Measurements from ENCODE around the gene LGR6. TPM values are rescaled to one million over a fixed set of nuclear protein-coding genes. Genes with fewer than 3 reads are reported as not detected.

LGR6 gene
- total RNA-seq, 3 donors from 2014 or later, result 2.6 to 11.3 TPM; not detected in 1

DNA sequence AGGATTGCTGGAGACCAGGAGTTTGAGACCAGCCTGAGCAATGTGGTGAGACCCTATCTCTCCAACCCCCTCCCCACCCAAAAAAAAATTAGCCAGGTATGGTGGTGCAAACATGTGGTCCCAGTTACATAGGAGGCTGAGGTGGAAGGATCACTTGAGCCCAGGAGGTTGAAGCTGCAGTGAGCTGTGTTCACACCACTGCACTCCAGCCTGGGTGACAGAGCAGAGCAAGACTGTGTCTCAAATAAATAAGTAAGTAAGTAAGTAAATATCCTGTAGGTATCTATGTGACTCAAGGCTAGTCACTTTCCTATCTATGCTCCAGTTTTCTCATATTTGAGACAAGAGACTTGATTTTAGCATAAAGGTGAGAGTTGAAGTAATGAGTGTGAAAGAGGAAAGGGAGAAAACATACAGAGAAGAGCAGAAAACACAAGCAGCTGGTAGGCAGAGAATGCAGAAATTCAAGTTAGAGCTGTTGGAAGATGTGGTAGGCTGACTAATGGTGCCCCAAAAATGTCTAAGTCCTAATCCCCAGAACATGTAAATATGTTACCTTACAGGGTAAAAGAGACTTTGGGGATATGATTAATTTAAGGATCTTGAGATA is 162.4 kb downstream of the LGR6 start:
- Histone ChIP-seq H3K4me3 (no peak overlapping the region), H3K9me3 (no peaks in the 10 kb centered on the region), H3K27me3 (no peaks in the 10 kb centered on the region), H3K36me3 (no peaks in the 10 kb centered on the region), H3K4me1 (no peaks in the 10 kb centered on the region), H3K27ac (no peak overlapping the region)
- no peak for DNase-seq (ENCODE audit: low spot score in 2 of 2)
- intact Hi-C loops (cut with DNase I; ENCODE audit: low total_unique reads), result no loop called here
- TF ChIP-seq POLR2A (IDR thresholded peaks at IDR 0.05), result no peak
- TF ChIP-seq POLR2AphosphoS5 (IDR thresholded peaks at IDR 0.05), result no peak
- TF ChIP-seq, protein P1, sequence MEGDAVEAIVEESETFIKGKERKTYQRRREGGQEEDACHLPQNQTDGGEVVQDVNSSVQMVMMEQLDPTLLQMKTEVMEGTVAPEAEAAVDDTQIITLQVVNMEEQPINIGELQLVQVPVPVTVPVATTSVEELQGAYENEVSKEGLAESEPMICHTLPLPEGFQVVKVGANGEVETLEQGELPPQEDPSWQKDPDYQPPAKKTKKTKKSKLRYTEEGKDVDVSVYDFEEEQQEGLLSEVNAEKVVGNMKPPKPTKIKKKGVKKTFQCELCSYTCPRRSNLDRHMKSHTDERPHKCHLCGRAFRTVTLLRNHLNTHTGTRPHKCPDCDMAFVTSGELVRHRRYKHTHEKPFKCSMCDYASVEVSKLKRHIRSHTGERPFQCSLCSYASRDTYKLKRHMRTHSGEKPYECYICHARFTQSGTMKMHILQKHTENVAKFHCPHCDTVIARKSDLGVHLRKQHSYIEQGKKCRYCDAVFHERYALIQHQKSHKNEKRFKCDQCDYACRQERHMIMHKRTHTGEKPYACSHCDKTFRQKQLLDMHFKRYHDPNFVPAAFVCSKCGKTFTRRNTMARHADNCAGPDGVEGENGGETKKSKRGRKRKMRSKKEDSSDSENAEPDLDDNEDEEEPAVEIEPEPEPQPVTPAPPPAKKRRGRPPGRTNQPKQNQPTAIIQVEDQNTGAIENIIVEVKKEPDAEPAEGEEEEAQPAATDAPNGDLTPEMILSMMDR (IDR thresholded peaks at IDR 0.05), result no peak

DNA sequence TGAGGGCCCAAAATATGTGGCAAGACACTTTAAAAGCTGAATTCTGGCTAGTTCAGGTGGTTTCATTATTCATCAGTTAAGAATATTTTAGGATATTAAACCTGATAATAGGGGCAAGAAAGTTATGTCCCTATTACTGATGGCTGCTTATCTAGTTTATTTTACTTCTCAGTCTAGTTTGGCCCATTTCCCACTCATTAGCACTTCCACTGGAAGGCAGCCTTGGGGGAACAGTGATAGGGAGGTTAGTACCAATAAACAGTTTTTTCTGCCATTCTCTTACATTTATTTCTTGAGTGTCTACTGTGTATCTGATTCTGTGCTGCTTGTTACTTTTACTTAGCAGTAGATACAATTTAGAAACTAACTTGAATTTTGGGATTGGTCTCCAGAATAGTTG is 163.9 kb downstream of the LGR6 start:
- Histone ChIP-seq H3K27me3 (no peaks in the 10 kb centered on the region), H3K36me3 (no peaks in the 10 kb centered on the region), H3K4me3 (no peak overlapping the region), H3K9me3 (no peaks in the 10 kb centered on the region), H3K27ac (no peak overlapping the region), H3K4me1 (no peaks in the 10 kb centered on the region)
- DNase-seq (ENCODE audit: low spot score in 2 of 2), result no peak
- intact Hi-C loops (cut with DNase I; ENCODE audit: low total_unique reads), result no loop called here
- no peak for TF ChIP-seq POLR2A (IDR thresholded peaks at IDR 0.05)
- TF ChIP-seq, protein P1 (IDR thresholded peaks at IDR 0.05), result no peak
- no peak for TF ChIP-seq POLR2AphosphoS5 (IDR thresholded peaks at IDR 0.05)

DNA sequence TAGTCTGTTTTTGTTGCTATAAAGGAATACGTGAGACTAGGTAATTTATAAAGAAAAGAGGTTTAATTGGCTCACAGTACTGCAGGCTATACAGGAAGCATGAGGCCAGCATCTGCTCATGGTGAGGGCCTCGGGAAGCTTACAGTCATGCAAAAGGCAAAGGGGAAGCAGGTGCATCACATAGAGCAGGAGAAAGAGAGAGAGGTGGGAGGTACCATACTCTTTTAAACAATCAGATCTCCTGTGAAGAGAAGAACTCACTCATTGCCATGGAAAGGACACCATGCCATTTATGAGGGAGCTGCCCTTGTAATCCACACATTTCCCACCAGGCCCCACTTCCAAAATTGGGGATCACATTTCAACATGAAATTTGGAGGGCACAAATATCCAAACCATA is 167.6 kb downstream of the LGR6 start:
- Histone ChIP-seq H3K4me3 (no peak overlapping the region), H3K27me3 (no peaks in the 10 kb centered on the region), H3K9me3 (no peaks in the 10 kb centered on the region), H3K4me1 (no peaks in the 10 kb centered on the region), H3K36me3 (no peaks in the 10 kb centered on the region), H3K27ac (no peak overlapping the region)
- DNase-seq (ENCODE audit: low spot score in 2 of 2), result no peak
- intact Hi-C loops (cut with DNase I; ENCODE audit: low total_unique reads), result no loop called here
- TF ChIP-seq, protein P1 (IDR thresholded peaks at IDR 0.05), result no peak
- TF ChIP-seq POLR2AphosphoS5 (IDR thresholded peaks at IDR 0.05), result no peak
- TF ChIP-seq POLR2A (IDR thresholded peaks at IDR 0.05), result no peak

GRCh38 chr1:202361701-202362100 is 168.1 kb downstream of the LGR6 start:
- H3K9me3 ChIP-seq, result no peaks in the 10 kb centered on the region
- H3K4me3 ChIP-seq, result no peak overlapping the region
- TF ChIP-seq POLR2AphosphoS5 (IDR thresholded peaks at IDR 0.05) (no peak), POLR2A (IDR thresholded peaks at IDR 0.05) (no peak)
- TF ChIP-seq, protein P1 (IDR thresholded peaks at IDR 0.05), result no peak
- H3K27ac ChIP-seq, result no peak overlapping the region
- no peak for DNase-seq (ENCODE audit: low spot score in 2 of 2)
- H3K4me1 ChIP-seq, result no peaks in the 10 kb centered on the region
- no peaks in the 10 kb centered on the region for H3K36me3 ChIP-seq
- H3K27me3 ChIP-seq, result no peaks in the 10 kb centered on the region
- intact Hi-C loops (cut with DNase I; ENCODE audit: low total_unique reads), result no loop called here

DNA sequence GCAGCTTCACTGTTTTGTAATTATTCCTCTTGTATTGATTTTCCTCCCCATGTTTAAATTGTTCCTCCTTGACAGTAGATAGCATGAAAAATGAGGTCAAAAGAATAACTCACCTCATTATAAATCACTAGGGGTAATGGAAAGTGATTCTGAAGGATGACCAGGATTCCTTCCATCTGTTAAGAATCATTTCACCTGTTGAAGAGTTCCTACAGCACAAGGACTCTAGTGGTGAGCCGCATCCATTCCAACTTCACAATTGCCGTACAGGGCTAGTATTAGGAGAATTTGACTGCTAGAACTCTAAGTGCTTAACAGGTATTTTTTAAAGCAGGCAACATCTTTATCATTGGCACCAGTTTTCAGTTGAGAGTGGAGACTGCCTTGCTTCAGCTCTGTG is 168.6 kb downstream of the LGR6 start:
- Histone ChIP-seq H3K27me3 (no peaks in the 10 kb centered on the region), H3K4me1 (no peaks in the 10 kb centered on the region), H3K4me3 (no peak overlapping the region), H3K9me3 (no peaks in the 10 kb centered on the region), H3K36me3 (no peaks in the 10 kb centered on the region), H3K27ac (no peak overlapping the region)
- TF ChIP-seq POLR2A (IDR thresholded peaks at IDR 0.05), result no peak
- TF ChIP-seq, protein P1 (IDR thresholded peaks at IDR 0.05), result no peak
- TF ChIP-seq POLR2AphosphoS5 (IDR thresholded peaks at IDR 0.05), result no peak
- intact Hi-C loops (cut with DNase I; ENCODE audit: low total_unique reads), result no loop called here
- no peak for DNase-seq (ENCODE audit: low spot score in 2 of 2)

All from breast epithelium (tissue), 4 donors.